ENCODE measurements around the gene SPEM1.

Gene SPEM1

GRCh38 chr17:7463372-7463846, 43.3 kb downstream of the SPEM1 start:
- ChIA-PET CTCF (no interaction called here), POLR2A (no interaction called here)
- TF ChIP-seq FOXM1 (IDR thresholded peaks at IDR 0.05; ENCODE audit: borderline replicate concordance) (no peak), NFRKB (IDR thresholded peaks at IDR 0.05) (no peak), FOXK2 (IDR thresholded peaks at IDR 0.05) (no peak), SP1 (IDR thresholded peaks at IDR 0.05) (no peak), HDGF (IDR thresholded peaks at IDR 0.05; ENCODE audit: borderline replicate concordance) (no peak), ELF4 (IDR thresholded peaks at IDR 0.05) (no peak), PKNOX1 (IDR thresholded peaks at IDR 0.05) (no peak), L3MBTL2 (conservative IDR thresholded peaks at IDR 0.05) (no peak), TARDBP (IDR thresholded peaks at IDR 0.05) (no peak), LEF1 (IDR thresholded peaks at IDR 0.05; ENCODE audit: borderline replicate concordance) (no peak), FOXA1 (IDR thresholded peaks at IDR 0.05) (no peak), ZNF384 (IDR thresholded peaks at IDR 0.05) (no peak), CTBP1 (IDR thresholded peaks at IDR 0.05; ENCODE audit: borderline replicate concordance) (no peak), BHLHE40 (IDR thresholded peaks at IDR 0.05; ENCODE audit: borderline replicate concordance) (no peak), SUZ12 (IDR thresholded peaks at IDR 0.05) (no peak)
- DNase-seq (ENCODE audit: extremely low spot score) = no peak

GRCh38 chr17:7464081-7464480, 44.0 kb downstream of the SPEM1 start:
- TF ChIP-seq ARNT (IDR thresholded peaks at IDR 0.05) = no peak
- TF ChIP-seq ZNF384 (IDR thresholded peaks at IDR 0.05) = no peak
- no peak for TF ChIP-seq FOXA1 (IDR thresholded peaks at IDR 0.05)
- TF ChIP-seq FOXK2 (IDR thresholded peaks at IDR 0.05) = no peak
- no peak for TF ChIP-seq L3MBTL2 (conservative IDR thresholded peaks at IDR 0.05)
- no peak for TF ChIP-seq NFRKB (IDR thresholded peaks at IDR 0.05)
- no peak for TF ChIP-seq PKNOX1 (IDR thresholded peaks at IDR 0.05)
- TF ChIP-seq FOXM1 (IDR thresholded peaks at IDR 0.05; ENCODE audit: borderline replicate concordance) = no peak
- TF ChIP-seq TARDBP (IDR thresholded peaks at IDR 0.05) = no peak
- no peak for TF ChIP-seq CTBP1 (IDR thresholded peaks at IDR 0.05; ENCODE audit: borderline replicate concordance)
- no peak for TF ChIP-seq ELF4 (IDR thresholded peaks at IDR 0.05)
- TF ChIP-seq HDGF (IDR thresholded peaks at IDR 0.05; ENCODE audit: borderline replicate concordance) = no peak
- TF ChIP-seq BHLHE40 (IDR thresholded peaks at IDR 0.05; ENCODE audit: borderline replicate concordance) = no peak
- TF ChIP-seq SP1 (IDR thresholded peaks at IDR 0.05) = no peak
- no peak for TF ChIP-seq SUZ12 (IDR thresholded peaks at IDR 0.05)
- TF ChIP-seq LEF1 (IDR thresholded peaks at IDR 0.05; ENCODE audit: borderline replicate concordance) = no peak
- POLR2A ChIA-PET = interaction anchor here (1.1 to 1.3 kb wide), 2 partner anchors 9 to 20 kb away, joined by 3 read pairs; partner anchors contain the start of gene POLR2A
- DNase-seq (ENCODE audit: extremely low spot score) = no peak
- CTCF ChIA-PET = no interaction called here

- DNase-seq (ENCODE audit: extremely low spot score) = no peak
- ChIA-PET CTCF (no interaction called here), POLR2A (interaction anchor here (1.1 kb wide), 1 partner anchor 29 kb away, joined by 3 read pairs; no protein-coding TSS in a partner anchor)
- TF ChIP-seq ZNF384 (IDR thresholded peaks at IDR 0.05) (no peak), FOXK2 (IDR thresholded peaks at IDR 0.05) (no peak)
Observed at GRCh38 chr17:7465597-7466275, 45.6 kb downstream of the SPEM1 start.

- TF ChIP-seq ARNT (IDR thresholded peaks at IDR 0.05) = no peak
- TF ChIP-seq SUZ12 (IDR thresholded peaks at IDR 0.05) = no peak
- no peak for TF ChIP-seq BHLHE40 (IDR thresholded peaks at IDR 0.05; ENCODE audit: borderline replicate concordance)
- TF ChIP-seq FOXK2 (IDR thresholded peaks at IDR 0.05) = no peak
- no peak for TF ChIP-seq L3MBTL2 (conservative IDR thresholded peaks at IDR 0.05)
- no peak for TF ChIP-seq LEF1 (IDR thresholded peaks at IDR 0.05; ENCODE audit: borderline replicate concordance)
- no peak for TF ChIP-seq HDGF (IDR thresholded peaks at IDR 0.05; ENCODE audit: borderline replicate concordance)
- TF ChIP-seq PKNOX1 (IDR thresholded peaks at IDR 0.05) = no peak
- no peak for TF ChIP-seq FOXA1 (IDR thresholded peaks at IDR 0.05)
- no peak for TF ChIP-seq ZNF384 (IDR thresholded peaks at IDR 0.05)
- no peak for TF ChIP-seq NFRKB (IDR thresholded peaks at IDR 0.05)
- no peak for TF ChIP-seq ELF4 (IDR thresholded peaks at IDR 0.05)
- TF ChIP-seq CTBP1 (IDR thresholded peaks at IDR 0.05; ENCODE audit: borderline replicate concordance) = no peak
- TF ChIP-seq TARDBP (IDR thresholded peaks at IDR 0.05) = no peak
- TF ChIP-seq FOXM1 (IDR thresholded peaks at IDR 0.05; ENCODE audit: borderline replicate concordance) = no peak
- no peak for TF ChIP-seq SP1 (IDR thresholded peaks at IDR 0.05)
- DNase-seq (ENCODE audit: extremely low spot score) = no peak
- ChIA-PET CTCF (no interaction called here), POLR2A (interaction anchor here (1.1 to 1.2 kb wide), 2 partner anchors 10 to 29 kb away, joined by 3 to 4 read pairs; no protein-coding TSS in a partner anchor)
Observed at GRCh38 chr17:7466318-7466638, 46.2 kb downstream of the SPEM1 start.

- TF ChIP-seq BHLHE40 (IDR thresholded peaks at IDR 0.05; ENCODE audit: borderline replicate concordance) (no peak), FOXK2 (IDR thresholded peaks at IDR 0.05) (no peak), CTBP1 (IDR thresholded peaks at IDR 0.05; ENCODE audit: borderline replicate concordance) (no peak), ARNT (IDR thresholded peaks at IDR 0.05) (no peak), L3MBTL2 (conservative IDR thresholded peaks at IDR 0.05) (no peak), HDGF (IDR thresholded peaks at IDR 0.05; ENCODE audit: borderline replicate concordance) (no peak), NFRKB (IDR thresholded peaks at IDR 0.05) (no peak), PKNOX1 (IDR thresholded peaks at IDR 0.05) (no peak), SP1 (IDR thresholded peaks at IDR 0.05) (no peak)
- ChIA-PET POLR2A (interaction anchor here (0.6 to 1.2 kb wide), 3 partner anchors 9 to 30 kb away, joined by 3 to 4 read pairs (median 3); no protein-coding TSS in a partner anchor), CTCF (no interaction called here)
- DNase-seq (ENCODE audit: extremely low spot score) = no peak
Observed at GRCh38 chr17:7466639-7467341, 46.7 kb downstream of the SPEM1 start.

Data from HEK293T (cell line).